Dedifferentiated amniotic fluid mesenchymal stem cell (primary cell): ENCODE data around the gene GLUD2.
"Not testable (repeated sequence)": the region's sequence is repeated elsewhere in the genome, so short reads cannot be mapped to it uniquely, and the experiment has no call there.

Experiments used
- DNase-seq: peaks from one replicate; pipeline ENCODE4 v3.0.0-alpha.2; 2016; ENCODE audit errors: extremely low spot score

Gene GLUD2

DNA sequence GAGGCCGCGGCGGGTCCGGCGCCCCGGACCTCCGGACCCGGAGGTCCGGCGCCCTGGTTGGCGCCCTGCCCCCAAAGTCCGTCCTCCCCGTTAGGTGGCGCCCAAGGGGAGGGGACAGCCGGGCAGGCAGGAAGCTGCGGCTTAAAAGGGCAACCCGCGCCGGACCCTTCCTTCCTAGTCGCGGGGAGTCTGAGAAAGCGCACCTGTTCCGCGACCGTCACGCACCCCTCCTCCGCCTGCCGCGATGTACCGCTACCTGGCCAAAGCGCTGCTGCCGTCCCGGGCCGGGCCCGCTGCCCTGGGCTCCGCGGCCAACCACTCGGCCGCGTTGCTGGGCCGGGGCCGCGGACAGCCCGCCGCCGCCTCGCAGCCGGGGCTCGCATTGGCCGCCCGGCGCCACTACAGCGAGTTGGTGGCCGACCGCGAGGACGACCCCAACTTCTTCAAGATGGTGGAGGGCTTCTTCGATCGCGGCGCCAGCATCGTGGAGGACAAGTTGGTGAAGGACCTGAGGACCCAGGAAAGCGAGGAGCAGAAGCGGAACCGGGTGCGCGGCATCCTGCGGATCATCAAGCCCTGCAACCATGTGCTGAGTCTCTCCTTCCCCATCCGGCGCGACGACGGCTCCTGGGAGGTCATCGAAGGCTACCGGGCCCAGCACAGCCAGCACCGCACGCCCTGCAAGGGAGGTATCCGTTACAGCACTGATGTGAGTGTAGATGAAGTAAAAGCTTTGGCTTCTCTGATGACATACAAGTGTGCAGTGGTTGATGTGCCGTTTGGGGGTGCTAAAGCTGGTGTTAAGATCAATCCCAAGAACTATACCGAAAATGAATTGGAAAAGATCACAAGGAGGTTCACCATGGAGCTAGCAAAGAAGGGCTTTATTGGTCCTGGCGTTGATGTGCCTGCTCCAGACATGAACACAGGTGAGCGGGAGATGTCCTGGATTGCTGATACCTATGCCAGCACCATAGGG, at the start of gene GLUD2:
Gene GLUD2, plus strand, starts transcription at position 170 of the 979 bp plus-strand sequence. Its CDS starts 75 bp downstream, at position 245.
- not testable (repeated sequence) for DNase-seq

DNA sequence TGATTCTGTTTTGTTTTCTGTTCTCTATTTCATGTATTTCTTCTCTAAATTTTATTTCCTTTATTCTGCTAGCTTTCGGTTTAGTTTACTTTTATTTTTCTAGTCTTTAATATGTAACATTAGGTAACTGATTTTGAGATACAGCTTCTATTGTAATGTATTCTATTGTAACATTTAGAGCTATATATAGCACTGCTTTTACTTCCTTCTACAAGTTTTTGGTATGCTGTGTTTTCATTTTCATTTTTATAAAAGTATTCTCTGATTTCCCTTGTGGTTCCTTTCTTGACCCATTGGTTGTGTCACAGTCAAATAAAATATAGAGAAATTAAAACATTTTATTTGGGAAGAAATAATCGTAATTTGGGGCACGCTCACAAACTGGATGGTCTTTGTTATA, 48.0 kb upstream of the GLUD2 start:
- no peak for DNase-seq

DNA sequence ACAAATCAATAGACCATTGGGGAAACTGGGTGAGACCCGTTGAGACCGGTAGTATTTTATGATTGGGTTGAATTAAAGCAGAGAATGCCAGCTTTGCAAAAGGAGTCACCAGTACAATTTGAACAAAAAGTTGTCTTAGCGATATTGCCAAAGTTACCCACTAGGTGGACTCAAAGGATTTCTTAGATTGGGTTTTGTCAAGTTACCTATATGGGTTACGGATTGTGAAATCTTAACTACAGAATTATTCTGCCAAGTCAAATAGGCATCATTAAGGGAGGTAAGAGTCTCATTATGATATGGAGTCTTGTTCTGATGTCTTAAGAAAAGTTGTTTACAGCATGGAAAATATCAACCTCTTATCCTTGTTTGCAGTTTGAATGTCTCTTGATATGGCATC, 46.8 kb upstream of the GLUD2 start:
- no peak for DNase-seq

DNA sequence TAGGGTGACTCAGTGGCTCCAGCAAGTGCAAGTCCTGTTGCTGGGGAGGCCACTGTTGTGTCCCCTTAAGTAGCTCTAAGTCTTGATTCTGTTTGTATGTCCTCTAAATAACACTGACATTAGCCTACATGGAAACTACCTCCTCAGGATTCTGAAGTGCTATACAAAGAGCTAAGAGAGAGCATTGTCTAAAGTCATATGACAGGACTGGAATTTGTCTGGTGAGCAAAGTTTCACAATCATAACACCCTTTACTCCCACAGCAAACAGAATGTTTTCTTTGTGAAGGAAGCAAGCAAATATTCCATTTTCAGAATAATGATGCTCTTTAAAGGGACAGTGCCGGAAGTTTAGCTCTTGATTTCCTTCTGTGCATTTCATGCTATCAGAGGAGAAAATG, 38.5 kb upstream of the GLUD2 start:
- DNase-seq: no peak

DNA sequence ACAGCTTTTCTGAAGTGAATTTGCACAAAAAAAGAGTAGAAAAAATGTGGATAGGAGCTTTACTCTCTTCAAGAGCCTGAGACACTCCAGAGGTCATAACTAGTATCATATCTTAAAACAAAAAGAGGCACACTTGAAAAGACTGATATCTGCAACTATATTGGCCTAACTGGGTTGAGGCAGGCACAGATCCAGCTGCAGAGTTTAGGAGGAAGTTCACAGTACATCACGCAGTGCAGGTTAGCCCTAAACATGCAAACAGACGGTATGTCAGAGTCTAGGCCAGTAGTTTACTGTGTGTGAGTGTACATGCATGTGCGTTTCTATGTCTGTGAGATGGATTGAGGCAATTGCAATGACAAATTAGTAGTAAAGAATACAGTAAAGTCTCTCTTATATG, 37.6 kb upstream of the GLUD2 start:
- DNase-seq: no peak

DNA sequence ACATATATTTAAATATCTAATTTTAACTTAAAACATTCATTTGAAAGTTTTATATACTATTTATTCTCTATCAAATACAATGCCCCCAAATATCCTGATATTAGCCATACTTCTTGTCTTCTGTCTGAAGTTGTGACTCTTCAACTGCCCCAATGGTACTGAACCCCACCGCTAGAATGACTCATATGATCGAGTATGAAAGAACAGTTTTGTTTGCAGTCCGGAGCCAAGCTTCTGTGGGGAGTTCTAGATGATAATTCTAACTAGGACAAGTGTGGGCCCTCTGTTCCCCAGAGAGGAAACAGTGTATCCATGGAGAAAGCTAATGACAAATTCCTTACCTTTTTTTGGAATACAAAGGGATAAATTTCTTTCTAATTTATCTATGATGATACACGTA, 37.2 kb upstream of the GLUD2 start:
- DNase-seq: no peak

DNA sequence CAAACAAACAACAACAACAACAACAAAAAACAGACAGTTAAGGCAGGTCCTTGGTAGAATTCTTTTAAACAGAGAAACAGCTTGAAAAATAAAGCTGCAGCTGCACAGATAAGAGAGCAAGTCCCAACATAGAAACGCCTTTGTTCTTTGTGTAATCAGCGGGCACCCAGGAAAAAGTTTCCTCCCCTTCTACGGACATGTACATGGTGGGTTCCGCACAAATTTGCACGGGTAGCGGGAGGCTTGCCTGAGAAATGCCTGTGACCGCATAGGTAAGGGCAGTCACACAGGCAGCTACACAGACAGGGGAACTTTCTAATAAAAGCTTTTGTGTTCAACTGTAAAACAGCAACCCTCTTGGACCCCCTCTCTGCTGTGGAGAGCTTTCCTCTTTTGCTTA, 36.2 kb upstream of the GLUD2 start:
- DNase-seq: no peak

DNA sequence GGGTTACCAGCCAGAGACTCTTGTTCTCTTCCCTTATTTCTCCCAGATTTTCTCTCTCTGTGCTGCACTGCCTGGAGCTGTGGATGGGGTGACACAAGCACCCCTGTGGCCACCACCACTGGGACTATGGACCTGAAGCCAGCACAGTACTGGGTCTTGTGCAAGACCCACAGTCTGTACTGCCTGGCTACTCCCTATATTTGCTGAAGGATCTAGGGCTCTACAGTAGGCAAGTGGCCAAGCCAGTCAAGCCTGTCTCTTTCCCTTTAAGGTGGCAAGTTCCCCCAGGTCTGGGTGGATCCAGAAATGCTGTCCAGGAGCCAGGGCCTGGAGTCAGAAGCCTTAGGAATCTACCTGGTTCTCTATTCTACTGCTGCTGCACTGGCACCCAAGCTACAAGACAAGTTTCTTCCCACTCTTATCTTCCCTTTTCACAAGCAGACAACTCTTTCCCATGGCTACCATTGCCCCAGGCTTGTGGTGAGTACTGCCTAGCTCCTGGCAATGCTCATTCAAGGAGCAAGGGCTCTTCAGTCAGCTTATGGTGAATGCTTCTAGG, 33.4 kb upstream of the GLUD2 start:
- no peak for DNase-seq

DNA sequence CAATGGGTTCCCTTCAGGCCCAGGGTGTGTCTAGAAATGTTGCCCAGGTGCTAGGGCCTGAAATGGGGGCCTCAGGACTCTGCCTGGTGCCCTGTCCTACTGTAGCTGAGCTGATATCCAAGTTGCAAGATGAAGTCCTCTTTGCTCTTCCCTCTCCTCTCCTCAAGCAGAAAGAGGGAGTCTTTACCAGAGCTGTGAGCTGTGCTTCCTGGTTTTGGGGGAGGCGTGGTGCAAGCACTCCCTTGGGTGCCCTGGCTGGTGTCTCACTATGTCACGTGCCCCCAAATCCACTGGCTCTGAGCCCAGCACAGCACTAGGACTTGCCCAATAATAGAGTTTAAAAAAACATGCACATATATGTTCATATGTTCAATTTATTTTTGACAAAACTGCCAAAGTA, 32.6 kb upstream of the GLUD2 start:
- no peak for DNase-seq

DNA sequence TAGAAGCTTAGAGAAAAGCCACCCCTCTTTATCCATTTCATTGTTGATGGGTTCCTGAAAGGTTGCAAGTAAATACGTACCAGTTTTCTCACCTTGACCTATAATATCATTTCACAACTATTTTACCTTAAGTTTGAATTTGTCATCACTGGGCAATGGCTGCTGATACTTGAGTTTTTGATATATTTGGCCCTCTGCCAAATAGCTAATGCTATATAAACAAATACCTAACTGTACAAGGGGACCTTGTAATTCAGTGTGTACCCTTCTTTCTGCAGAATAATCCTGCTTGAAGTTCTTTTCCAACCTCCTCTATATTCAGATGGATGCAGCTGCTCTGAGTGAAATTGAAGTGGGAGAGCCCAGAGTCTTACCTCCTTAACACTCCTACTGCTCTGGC, 19.0 kb upstream of the GLUD2 start:
- no peak for DNase-seq

DNA sequence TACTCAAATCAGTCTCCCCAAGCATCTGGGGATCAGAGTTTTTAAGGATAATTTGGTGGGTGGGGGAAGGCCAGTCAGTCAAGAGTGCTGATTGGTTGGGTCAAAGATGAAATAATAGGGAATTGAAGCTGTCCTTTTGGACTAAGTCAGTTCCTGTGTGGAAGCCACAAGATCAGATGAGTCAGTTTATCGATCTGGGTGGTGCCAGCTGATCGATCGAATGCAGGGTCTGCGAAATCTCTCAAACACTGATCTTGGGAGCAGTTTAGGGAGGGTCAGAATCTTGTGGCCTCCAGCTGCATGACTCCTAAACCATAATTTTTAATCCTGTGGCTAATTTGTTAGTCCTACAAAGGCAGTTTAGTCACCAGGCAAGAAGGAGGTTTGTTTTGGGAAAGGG, 17.3 kb upstream of the GLUD2 start:
- no peak for DNase-seq

DNA sequence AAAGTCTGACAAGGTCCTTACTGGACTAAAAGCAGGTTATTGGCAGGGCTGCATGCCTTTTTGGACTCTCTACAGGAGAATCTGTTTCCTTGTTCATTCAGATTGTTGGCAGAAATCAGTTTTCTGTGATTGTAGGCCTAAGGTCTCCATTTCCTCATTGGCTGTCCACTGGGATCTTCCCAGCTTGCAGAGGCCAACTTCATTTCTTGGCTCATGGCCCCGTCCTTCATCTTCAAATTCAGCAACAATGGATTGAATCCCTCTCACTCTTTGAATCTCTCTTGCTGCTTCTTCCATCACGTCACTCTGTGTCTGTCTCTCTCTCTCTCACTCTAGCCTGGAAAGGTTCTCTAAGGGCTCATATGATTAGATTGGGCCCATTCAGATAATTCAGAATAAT, 14.9 kb upstream of the GLUD2 start:
- DNase-seq: no peak

DNA sequence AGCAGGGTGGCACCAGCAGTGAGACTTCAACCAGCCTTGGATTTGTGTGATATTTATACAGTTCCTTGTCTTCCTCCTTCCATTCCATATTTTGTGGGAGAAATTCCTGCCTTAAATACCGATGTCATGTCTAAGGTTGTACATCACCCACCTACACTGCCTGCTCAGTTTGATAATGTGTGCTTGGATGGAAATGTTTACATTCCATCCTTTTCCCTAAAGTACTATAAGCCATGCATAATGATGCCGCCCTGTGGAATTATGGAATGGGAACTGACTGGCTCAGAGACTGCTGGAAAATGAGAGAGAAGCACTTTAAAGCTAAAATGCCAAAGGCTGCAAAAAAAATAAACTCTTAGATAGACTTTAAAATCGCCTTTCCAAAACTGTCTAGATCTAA, 11.3 kb upstream of the GLUD2 start:
- no peak for DNase-seq

DNA sequence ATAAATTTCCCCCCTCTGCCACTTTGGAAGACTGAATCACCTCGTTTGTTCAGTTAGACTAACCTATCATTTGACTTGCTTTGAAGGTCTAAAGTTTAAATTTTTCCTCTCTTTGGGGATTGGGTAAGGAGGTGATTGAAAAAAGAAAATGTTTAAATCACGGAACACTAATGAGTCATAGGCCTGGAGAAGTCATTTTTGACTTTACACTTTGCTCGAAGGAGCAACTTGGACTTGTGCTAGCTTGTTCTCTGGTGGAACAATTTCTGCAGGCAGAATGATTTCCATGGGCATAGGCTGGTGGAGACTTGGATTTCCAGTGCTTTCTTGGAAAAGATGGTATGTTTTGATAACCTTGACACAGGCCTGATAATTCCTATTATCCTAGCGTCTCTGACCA, 10.5 kb upstream of the GLUD2 start:
- DNase-seq: no peak

DNA sequence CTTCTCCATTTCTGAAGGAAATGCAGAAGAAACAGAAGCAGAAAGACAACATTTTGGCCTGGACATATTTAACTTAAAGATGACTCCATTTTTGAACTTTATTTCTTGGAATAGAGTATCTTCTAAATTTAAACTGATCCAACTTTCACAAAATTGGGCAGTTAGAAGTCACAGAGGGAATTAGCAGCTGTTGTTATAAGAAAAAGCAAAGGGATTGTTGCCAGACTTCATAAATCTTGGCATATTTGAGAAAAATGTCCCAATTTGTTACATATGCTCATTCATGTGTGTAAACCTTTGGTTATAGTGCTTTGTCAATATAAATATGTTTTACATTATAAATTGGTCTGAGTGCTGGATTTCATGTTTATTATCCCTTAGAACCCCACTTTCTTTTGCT, 3.4 kb downstream of the GLUD2 start:
- no peak for DNase-seq

DNA sequence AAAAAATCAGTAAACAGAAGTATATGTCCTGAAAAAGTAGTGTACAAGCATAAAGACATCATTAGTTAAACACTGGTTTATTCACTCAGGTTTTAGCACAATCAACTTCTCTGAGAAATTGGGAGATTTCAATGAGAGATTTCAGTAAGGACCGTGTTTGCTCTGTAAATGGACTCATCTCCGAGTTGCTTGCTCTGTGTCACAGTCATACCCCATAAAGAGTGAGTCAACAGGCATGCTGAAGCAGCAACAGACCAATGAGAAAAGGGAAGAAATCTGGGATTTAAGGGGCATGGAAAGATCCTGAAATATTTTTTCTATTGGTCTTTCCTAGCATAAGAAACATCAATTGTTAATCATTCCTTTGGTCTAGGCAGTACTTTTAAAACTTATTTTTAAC, 4.7 kb downstream of the GLUD2 start:
- no peak for DNase-seq

DNA sequence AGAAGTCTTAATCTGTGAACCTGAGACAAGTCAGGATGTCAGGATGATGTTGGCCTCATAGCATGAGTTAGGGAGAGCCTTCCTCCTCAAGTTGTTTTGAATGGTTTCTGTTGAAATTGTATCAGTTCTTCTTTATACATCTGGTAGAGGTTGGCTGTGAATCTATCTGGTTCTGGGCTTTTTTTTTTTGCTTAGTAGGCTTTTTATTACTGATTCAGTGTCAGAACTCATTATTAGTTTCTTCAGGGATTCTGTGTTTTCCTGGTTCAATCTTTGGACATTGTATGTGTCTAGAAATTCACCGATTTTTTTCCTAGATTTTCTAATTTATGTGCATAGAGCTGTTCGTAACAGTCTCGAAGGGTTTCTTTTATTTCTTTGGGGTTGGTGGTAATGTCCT, 14.9 kb downstream of the GLUD2 start:
- DNase-seq: no peak

DNA sequence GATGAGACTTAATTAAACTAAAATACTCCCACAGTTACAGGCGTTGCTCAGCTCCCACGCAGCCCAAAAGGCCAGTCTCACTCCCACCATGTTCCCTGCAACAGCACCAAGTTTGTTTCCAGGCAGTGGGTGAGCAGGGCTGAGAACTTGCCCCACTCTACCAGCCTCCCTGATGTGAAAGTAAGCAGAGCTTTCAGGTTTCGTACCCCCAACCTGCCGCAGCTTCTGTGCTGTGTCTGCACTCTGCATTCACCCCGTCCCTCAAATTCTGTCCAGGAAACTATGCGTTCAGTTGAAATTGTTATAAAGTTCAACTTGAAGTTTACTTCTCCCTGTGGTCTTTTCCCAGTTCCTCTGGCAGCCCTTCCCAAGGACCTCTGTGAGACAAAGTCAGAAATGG, 17.2 kb downstream of the GLUD2 start:
- DNase-seq: no peak

DNA sequence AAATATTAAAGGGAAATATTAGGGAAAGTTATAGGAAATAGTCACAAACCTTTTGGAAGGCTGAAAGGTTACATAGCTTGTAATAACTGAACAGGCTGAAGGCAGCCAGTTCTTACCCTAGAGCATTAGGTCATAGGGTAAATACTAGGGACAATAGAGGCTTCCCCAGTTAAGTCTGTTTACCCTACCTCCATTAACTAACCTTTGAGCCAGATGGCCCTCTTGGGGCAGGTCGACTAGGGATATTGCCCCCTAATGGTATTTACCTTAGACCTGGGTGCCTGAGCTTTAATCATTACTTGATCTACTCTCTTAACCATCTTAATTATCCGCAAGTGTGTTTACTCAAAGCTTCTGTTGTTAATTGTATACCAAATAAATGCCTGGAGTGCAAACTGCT, 36.8 kb downstream of the GLUD2 start:
- DNase-seq: not testable (repeated sequence)

DNA sequence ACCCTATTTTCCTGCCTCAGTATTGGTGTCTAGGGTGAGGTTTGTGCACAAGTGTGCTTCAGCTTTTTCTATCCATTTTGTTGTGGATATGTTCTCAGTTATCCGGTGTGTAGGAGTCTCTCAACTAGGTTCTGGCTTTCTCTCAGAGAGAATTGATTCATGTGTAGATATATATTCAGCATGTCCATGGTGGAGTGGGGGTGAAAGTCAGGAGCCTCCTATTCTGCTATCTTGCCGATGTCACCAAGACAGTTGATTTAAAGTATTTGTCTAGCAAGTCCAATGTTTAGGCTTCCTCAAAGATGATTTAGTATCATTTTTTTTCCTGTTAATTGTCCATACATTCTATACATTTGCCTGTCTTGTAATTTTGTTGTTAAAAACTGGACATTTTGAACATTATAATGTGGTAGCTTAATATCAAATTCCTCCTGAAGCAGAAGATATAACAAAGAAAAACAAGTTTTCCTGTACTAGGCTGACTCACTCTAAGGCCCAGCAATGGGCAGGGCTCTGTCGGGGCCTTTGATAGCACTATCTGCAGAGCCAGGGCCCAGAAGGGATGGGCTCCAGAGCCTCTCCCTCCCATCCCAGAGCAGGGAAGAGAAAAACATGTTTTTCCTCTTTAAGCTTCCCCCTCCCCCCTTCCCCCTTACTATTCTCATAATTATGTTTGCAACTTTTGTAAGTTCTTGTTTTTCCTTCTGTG, 37.6 kb downstream of the GLUD2 start:
- DNase-seq: no peak

DNA sequence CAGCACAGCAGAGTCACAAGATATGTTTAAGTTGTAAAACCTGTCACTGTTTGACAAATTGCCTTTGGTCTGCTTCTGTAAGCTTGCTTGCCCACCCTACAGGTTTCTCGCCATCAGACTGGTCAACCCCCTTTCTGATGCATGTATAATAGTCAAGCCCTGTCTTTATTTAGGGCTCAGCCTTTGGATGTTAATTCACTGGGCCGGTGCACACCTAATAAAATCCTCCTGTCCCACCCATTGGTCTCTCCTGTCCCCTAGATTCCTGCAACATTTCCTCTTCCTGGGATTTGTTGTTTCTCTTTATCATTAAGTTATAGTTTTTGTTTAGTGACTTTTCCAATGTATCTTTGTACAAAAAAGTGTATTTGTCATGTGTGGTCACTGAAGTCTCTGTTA, 38.2 kb downstream of the GLUD2 start:
- DNase-seq: no peak

DNA sequence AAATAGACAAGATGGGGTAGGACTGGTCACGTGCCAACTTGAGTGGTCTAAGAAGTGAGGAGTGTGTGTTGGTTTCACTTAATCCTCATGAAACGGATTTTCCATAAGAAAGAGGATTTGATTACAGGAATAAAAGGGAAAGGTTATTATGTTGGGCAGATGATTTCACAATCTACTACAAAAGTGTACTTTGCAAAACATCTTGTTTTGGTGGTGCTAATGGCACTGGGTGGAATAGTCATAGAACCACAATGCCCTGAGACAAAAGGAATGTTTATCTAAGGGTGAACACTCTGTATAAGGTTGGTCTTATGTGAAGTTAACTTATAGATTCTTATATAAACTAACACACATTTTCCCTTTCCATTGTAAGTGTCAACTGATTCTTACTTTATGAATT, 45.6 kb downstream of the GLUD2 start:
- no peak for DNase-seq
